Stimulated activated CD4-positive, alpha-beta T cell treated with anti-CD3 and anti-CD28 coated beads, Interleukin-12 subunit alpha, Interleukin-12 subunit beta, amount 100 ng/mL, for 48 hours (primary cell): ENCODE results near the gene LHPP.

Experiments
- DNase-seq, 3 donors: peaks; one replicate each; pipeline ENCODE4 v3.0.0-alpha.2; 2020; ENCODE audit warnings: low read depth in 2 of 3, low spot score in 1 of 3

Gene LHPP

DNA sequence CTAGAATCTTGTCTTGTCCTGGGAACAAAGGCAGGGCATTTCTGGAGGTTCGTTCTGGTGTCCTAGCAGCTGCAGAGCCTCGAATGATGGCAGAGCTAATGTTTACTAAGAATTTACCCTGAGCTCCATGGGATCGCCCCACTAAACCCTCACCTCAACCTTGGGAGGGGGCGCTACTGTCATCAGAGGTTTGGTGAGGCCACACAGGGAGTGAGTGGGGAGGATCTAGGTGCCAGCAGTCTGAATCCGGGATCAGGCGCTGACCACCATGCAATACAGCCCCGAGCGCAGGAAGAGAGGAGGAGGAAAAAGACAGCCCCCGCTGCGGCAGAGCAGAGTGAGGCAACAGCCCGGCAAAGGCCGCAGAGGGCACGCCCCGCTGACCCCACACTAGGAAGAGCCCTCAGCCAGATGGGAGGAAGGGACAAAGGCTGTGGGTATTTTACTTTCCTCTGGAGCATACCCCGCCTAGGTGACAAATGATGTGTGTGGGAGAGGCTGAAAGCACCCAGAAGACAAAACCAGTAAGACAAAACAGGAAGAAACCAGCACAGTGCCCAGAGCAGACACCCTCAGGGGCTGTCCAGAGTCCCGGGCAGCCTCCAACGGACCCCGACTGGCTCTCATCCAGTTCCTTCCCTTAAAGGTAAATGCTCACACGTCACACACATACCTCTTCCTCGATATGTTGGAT lies 179.1 kb downstream of the LHPP start:
- DNase-seq, result no peak

DNA sequence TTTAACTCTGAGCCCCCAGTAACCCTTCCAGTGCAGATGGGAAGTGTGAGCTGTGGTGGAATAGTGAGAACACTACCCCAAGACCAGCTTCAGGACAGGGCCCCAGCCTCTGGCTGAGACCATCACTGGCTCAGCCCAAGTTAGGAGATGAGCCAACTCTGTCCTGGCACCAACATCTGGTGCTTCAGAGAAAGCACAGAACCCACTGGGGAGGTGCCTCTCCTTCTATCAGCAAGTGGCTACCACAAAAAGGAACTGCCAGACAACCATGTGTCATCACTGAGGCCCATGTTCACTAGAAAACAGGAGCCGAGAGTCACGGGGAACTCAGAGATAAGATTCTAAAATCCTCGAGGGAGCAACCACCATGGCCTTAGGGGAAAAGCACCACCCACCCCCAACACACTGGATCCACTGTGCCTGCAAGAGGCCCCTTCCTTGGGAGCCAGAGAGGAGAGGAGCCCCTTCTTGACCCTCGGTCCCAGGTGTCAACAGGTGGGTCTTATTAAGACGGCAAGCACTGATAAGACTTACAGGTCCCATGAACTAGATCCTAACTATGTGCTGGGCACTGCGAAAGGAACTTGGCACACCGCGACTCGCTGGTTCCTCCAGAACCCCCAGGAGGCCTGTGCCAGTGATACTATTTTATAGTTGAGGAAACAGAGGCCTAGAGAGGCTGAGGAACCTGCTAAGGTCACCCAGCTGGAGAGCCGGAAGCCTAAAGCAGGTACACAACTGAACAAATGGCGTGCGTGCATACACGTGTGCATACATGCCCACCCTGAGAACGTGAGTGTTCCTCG lies 179.9 kb downstream of the LHPP start:
- DNase-seq, result peak in 1 of 3 donors; percentile 22

DNA sequence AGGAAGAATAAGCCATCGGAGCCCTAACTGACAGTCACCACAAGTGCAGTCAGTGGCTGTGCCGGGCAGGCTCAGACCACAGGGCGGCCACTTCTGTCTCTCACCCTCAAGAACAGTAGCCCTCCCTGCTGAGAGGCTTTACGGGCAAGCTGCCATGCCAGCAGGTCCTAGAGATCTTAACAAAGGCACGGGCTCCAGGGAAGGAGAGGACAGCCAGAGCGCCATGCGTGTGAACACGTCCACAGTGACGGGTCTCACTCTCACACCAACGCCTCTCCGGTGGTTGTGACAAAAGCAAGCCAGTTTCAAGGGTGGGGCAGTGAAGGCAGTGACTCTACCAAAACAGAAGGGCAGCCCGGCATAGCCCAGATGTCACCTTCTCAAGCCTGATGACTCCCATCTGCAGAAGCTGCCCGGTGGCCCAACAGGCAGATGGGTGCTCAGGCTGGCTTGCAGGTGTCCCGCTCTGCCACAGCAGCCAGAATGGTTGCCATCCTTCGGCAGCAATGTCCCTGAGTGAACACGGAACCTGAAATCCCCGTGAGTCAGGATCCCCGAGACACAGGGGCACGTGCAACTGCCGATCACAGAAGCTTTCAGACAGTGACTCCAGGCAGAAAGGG lies 180.6 kb downstream of the LHPP start:
- DNase-seq, result no peak

DNA sequence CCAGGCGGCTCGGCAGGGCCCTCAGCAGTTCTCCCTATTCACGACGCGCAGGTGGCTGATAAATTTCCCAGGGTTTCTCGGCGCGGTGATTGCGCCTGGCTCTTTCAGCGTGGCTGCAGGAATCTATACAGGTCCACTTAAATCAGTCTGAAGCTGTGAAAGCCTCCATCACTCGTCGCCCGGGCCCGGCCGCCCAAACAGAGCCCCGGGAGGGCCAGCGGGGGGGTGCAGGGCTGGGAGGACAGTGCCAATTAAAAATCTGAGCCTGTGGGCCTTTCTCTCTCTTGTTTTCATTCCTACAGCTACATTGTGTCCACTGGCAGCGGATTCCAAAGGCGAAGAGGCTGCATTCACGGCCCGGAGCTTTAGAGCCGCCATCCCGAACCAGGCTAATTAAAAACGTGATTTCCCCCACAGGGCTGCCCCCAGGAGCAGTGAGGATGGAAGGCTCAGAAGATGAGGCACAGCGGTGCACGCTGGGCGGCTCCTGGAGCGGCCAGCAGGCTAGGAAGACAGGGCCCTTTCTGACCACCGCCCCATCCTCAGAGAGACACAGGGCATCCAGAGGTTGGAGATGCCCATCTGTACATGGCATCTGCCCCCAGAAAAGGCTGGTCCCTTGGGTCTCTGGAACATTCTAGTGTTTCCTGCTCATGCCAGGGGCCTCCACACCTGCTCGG lies 181.8 kb downstream of the LHPP start:
- no peak for DNase-seq

DNA sequence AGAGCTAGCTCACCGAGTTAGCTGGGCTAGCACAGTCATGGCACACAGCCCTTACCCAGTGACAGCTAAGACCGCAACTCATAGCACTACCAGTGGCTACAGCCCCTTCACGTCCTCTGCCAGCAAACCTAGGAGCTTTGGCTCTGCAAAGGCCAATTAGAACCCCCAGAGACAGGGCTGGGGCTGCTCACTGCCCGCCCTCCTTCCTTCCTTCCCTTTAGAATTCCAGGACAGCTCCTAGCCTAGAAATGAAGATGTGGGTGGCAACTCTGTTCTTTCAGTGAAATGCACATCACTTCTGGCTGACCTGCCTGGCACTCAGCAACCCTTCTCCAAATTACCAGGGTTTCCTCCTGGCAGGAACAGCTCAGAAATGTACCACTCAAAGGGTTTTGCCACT lies 182.6 kb downstream of the LHPP start:
- no peak for DNase-seq

- no peak for DNase-seq
Measured at GRCh38 chr10:124644771-124645415, 183.3 kb downstream of the LHPP start.

- no peak for DNase-seq
Measured at GRCh38 chr10:124645467-124646095, 184.0 kb downstream of the LHPP start.

GRCh38 chr10:124646483-124647352 lies 185.1 kb downstream of the LHPP start:
- DNase-seq, result no peak

- peak; percentile 49 to 60 (median 55) for DNase-seq
Measured at GRCh38 chr10:124647421-124648130, 186.0 kb downstream of the LHPP start.

- DNase-seq, result no peak
Measured at GRCh38 chr10:124648131-124648475, 186.5 kb downstream of the LHPP start.

GRCh38 chr10:124648738-124649137 lies 187.1 kb downstream of the LHPP start:
- peak; percentile 35 to 41 (median 41) for DNase-seq

DNA sequence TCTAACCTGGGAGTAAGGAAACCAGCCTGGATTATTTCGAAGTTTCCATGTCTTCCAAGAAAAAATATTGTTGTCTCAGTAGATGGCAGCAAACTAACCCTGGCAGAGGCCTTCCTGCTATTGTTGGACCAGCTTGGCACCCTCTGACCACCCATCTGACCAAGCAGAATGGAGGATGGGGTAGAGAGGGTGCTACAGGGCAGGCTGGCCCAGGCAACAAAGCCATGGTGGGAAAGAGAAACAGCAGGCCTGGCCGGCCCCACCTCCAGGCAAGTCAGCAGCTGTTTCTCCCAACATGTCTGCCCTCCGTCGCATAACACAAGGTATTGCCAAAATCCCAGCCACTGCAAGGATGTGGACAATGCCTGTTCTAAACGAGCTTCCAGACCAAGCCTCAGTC lies 187.6 kb downstream of the LHPP start:
- DNase-seq, result no peak

DNA sequence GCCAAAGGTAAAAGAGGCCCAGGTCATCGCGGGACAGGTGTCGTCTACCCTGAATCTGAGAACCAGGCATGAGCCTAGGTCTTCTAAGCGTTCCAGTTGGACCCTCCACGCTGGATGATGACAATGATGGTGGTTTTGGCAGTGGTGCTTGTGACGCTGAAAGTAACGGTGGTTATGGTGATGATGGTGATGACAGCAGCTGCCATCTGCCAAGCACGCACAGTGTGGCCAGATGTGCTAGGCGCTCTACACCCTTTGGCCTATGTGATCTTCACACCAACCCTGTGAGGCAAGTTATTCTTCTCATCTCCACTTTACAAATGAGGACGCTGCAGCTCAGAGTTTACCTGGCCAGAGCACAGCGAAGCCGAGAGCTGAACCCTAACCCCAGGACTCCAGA lies 188.6 kb downstream of the LHPP start:
- DNase-seq, result no peak

DNA sequence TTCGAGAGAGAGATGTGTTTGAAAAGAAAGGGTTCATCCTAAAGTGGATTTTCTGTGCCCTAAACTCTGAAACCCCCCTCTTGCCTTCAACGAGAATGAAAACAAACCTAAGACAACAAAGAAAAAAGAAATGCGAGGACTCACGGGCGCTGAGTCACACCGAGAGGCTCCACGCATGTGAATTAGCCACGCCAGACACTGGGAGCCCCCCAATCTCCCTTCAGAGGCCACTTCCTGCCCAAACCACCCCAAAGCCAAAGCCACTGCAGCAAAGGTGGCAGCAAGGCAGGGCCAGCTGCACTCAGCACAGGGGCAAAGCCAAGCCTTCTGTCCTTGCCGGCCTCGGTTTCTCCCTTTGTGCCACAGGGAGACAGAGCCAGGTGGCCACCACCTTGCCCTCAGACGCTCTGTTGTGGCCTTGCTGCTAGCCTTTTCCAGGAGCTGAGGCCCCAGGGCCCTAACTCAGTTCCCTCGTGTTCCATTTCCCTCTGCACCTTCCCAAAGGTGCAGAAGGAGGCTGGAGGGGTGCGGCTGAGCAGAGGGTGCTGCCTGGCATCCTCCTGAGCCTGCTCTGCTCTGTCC lies 189.3 kb downstream of the LHPP start:
- peak in 1 of 3 donors; percentile 28 for DNase-seq

- no peak for DNase-seq
Measured at GRCh38 chr10:124651402-124651891, 189.8 kb downstream of the LHPP start.

GRCh38 chr10:124652200-124652599 lies 190.6 kb downstream of the LHPP start:
- no peak for DNase-seq

- DNase-seq, result no peak
Measured at GRCh38 chr10:124652701-124653100, 191.1 kb downstream of the LHPP start.

DNA sequence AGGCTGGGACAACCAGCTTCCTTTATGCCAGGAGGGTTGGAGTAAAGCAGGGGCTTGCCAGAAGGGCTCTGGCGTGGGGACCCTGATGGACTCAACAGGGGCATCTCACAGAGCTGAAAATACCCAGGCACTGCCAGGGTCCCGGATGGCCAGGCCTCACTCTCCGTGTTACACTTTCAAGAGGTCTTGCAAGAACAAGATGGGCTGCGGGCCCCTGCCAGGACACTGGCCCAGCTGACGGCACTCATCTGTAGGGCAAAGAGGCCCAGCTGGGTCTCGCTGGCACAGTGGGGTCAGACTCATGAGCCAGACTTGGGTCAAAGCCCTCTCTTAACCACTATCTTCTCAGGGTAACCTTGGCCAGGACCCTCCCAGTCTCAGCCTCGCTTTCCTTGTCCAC lies 191.7 kb downstream of the LHPP start:
- no peak for DNase-seq
